Left lung (tissue), 10 donors: Measurements from ENCODE around the gene ARHGDIA. TPM values are rescaled to one million over a fixed set of nuclear protein-coding genes. Genes with fewer than 3 reads are reported as not detected.
A peak's percentile ranks its signal among the peaks of the same experiment; 100 is the strongest.

Experiments used
- ATAC-seq: fragments of 200-7000 bp; cut with Tn5 transposase; one replicate; pipeline ENCODE4 v1.9.1; 2020; ENCODE audit warnings: moderate library complexity
- DNase-seq, 4 donors: peaks; one replicate each; pipeline ENCODE4 v3.0.0-alpha.2; 2013 to 2020
- H3K27ac ChIP-seq, 2 donors: fragments of 200-600 bp; sonication (generic) in 1 of 2; one replicate each; pipeline versions ENCODE4 v1.5.0 to v1.8.0; 2020 to 2021
- H3K27me3 ChIP-seq, 2 donors: fragments of 200-600 bp; sonication (generic) in 1 of 2; one replicate each; pipeline versions ENCODE4 v1.5.0 to v1.8.0; 2020 to 2021
- H3K36me3 ChIP-seq, 2 donors: fragments of 200-600 bp; sonication (generic) in 1 of 2; one replicate each; pipeline versions ENCODE4 v1.5.0 to v1.8.0; 2020 to 2021
- H3K4me1 ChIP-seq, 2 donors: fragments of 200-600 bp; one replicate each; pipeline ENCODE4 v1.8.0; 2021
- H3K4me3 ChIP-seq, 2 donors: fragments of 200-600 bp; sonication (generic) in 1 of 2; one replicate each; pipeline versions ENCODE4 v1.5.0 to v1.8.0; 2020 to 2021; ENCODE audit warnings: mild to moderate bottlenecking in 1 of 2
- H3K9me3 ChIP-seq, 2 donors: fragments of 200-600 bp; sonication (generic) in 1 of 2; one replicate each; pipeline versions ENCODE4 v1.5.0 to v1.8.0; 2020 to 2021
- CTCF ChIP-seq, 2 donors: fragments of 200-600 bp; sonication (generic) in 1 of 2; IDR thresholded peaks; one replicate each; pipeline versions ENCODE4 v1.5.0 to v1.8.0; 2021; ENCODE audit warnings: antibody characterized with exemption in 2 of 2
- intact Hi-C, 2 donors: fragments of 100-400 bp; cut with DNase I; formaldehyde crosslinking; loops; one replicate each; pipeline versions ENCODE4 v1.11.2 to v1.14.2; 2022
- polyA plus RNA-seq, 6 donors: library from polyadenylated mRNA; unstranded; fragments of 120-200 nt; gene quantifications; one replicate each; pipeline ENCODE4 v1.2.1, GENCODE V29; 2013; ENCODE audit not compliant: insufficient read length in 6 of 6
- total RNA-seq, 2 donors: library from RNA; stranded (reverse); fragmentation: NEBNext Ultra II Directional; extraction: Animal tissue kit (Norgen Biotek cat#: 25700); gene quantifications; one replicate each; pipeline ENCODE4 v1.2.1, GENCODE V29; 2021
- donor health status: DM: no; HTN: yes; CAD: no.
- donor health status: DM: no; HTN: no; CAD: no.

Gene ARHGDIA
- total and polyA plus RNA-seq, 8 donors = 139 to 481 (median 194) TPM

- H3K36me3 ChIP-seq = peaks cover 0 to 52% of the 10 kb centered on the region in 2 donors
- intact Hi-C loops = no loop called here
- ATAC-seq (no peak), DNase-seq (no peak)
- peak overlapping the region; percentile 95 to 97 for H3K4me3 ChIP-seq
- no peaks in the 10 kb centered on the region for H3K9me3 ChIP-seq
- no peak for TF ChIP-seq CTCF (IDR thresholded peaks at IDR 0.05)
- peak overlapping the region in 1 of 2 donors; percentile 98 for H3K27ac ChIP-seq
- H3K27me3 ChIP-seq = no peaks in the 10 kb centered on the region
- peaks cover 16 to 80% of the 10 kb centered on the region in 2 donors for H3K4me1 ChIP-seq
Measured at GRCh38 chr17:81858967-81859905, 11.9 kb downstream of the ARHGDIA start.

- peaks cover 16 to 71% of the 10 kb centered on the region in 2 donors for H3K4me1 ChIP-seq
- peak overlapping the region in 1 of 2 donors; percentile 97 for H3K4me3 ChIP-seq
Measured at GRCh38 chr17:81858170-81858966, 12.8 kb downstream of the ARHGDIA start.

GRCh38 chr17:81854974-81855774 lies 16.0 kb downstream of the ARHGDIA start:
- no peaks in the 10 kb centered on the region for H3K9me3 ChIP-seq
- H3K4me3 ChIP-seq = no peak overlapping the region
- H3K4me1 ChIP-seq = peaks cover 12 to 49% of the 10 kb centered on the region in 2 donors
- DNase-seq (no peak), ATAC-seq (peak; percentile 13)
- TF ChIP-seq CTCF (IDR thresholded peaks at IDR 0.05) = no peak
- H3K36me3 ChIP-seq = peaks cover 0 to 89% of the 10 kb centered on the region in 2 donors
- H3K27me3 ChIP-seq = no peaks in the 10 kb centered on the region
- no peak overlapping the region for H3K27ac ChIP-seq
- intact Hi-C loops = no loop called here

More at GRCh38 chr17:81858170-81858966, 12.8 kb downstream of the ARHGDIA start:
- ATAC-seq (no peak), DNase-seq (no peak)
- no peak for TF ChIP-seq CTCF (IDR thresholded peaks at IDR 0.05)
- Histone ChIP-seq H3K27me3 (no peaks in the 10 kb centered on the region), H3K36me3 (peaks cover 0 to 57% of the 10 kb centered on the region in 2 donors), H3K9me3 (no peaks in the 10 kb centered on the region), H3K27ac (peak overlapping the region in 1 of 2 donors; percentile 1)
- intact Hi-C loops = no loop called here

- peaks cover 0 to 99% of the 10 kb centered on the region in 2 donors for H3K36me3 ChIP-seq
- intact Hi-C loops = no loop called here
- H3K4me3 ChIP-seq = no peak overlapping the region
Measured at GRCh38 chr17:81852237-81852636, 18.9 kb downstream of the ARHGDIA start.

More at GRCh38 chr17:81852237-81852636, 18.9 kb downstream of the ARHGDIA start:
- ATAC-seq (no peak), DNase-seq (no peak)
- Histone ChIP-seq H3K4me1 (peaks cover 0 to 25% of the 10 kb centered on the region in 2 donors), H3K27me3 (no peaks in the 10 kb centered on the region), H3K9me3 (no peaks in the 10 kb centered on the region), H3K27ac (no peak overlapping the region)
- no peak for TF ChIP-seq CTCF (IDR thresholded peaks at IDR 0.05)
